ENCODE measurements around the gene EPN3.
A peak's percentile ranks its signal among the peaks of the same experiment; 100 is the strongest.

Gene EPN3
- 0 to 0.15 (median 0) reads per million in 4 donors for total RNA-seq

DNA sequence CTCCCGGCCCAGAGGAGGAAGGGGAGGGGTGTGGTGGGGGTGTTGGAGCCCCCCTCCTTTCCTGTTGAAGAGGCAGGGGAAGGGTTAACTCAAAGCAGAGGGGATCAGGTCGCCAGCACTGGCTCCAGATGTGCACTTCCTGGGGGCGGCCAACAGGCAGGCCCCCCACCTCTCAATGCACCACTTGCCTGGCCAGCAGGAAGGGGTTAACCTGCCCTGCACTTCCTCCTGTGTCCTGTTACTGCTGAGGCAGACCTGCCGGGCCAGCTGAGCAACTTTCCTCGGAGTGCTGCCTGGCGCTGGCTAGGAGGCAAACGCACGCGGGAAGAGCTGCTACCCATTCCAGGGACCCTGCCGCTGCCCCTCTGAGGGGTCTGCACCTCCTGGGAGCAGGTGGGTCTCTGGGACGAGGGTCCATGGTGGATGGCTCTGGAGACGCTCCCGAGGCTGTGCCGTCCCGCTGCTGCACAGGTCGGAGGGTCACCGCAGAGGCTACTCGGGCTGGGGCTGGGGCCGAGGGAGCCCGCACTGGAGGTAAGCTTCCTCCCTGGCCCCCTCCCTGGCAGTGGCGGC, at the start of gene EPN3:
Gene EPN3 (plus strand): TSS at position 284 of the 573 bp plus-strand sequence. CDS start 3,822 bp downstream, outside the sequence.
- no peak for DNase-seq

GRCh38 chr17:50483266-50483665, 49.3 kb upstream of the EPN3 start:
- DNase-seq: no peak

- DNase-seq: no peak
Measured at GRCh38 chr17:50484386-50485155, 48.0 kb upstream of the EPN3 start.

DNA sequence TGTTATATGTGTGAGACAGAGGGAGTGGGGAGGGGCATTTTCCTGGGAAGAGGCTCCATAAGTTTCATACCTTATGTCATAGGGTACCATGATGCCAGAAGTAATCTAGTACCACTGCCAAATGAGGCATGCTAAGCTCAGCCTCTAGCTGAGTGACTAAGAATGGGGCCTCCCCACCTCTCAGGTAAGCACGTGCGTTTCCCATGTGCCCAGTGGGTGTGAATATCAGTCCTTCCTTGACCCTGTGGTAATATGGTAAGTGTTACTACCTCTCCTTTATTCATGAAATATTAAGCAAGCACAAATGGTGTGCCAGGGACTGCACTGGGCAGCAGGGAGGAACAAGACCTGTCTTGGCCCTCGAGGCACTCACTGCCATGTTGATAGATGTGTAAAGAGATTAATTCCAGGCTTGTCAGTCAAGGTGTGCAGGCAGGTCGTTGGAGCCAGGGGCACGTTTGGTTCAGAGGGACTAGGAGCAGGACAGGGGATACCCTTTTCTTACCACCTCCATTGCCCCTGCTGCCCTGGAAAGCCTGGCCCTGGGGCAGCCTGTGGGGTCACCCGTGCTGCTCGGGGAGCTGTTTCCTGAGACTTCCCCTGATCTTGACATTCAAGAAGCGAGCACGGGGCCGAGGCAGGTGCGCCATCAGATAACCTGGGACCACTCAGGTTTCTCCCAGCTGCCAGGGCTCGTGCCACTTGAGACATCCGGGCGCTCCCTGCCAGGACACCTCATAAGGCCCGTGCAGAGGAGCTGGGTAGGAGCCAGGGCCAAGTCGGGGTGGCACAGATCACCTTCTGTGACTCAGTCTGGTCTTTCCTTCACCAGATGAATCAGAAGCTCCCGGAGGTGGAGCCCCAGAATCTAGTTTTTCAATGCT, 45.1 kb upstream of the EPN3 start:
- no peak for DNase-seq

DNA sequence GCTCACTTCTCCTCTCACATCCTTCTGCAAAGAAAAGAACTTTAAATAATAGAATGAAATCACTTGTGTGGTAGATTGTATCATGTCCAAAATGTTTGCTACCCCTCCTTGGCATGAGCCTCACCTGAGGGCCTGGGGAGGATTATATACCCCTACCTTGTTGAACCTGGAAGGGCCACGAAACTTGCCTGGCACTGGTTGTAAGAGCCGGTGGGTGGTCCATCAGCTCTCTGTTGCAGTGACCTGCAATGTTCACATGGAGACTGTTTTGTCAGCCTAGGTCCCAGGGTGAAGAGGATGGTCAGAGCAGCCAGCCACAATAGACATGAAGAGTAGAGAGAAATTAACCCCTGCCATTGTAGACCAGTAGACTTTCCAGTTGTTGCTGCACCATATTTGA, 43.7 kb upstream of the EPN3 start:
- DNase-seq: no peak

DNA sequence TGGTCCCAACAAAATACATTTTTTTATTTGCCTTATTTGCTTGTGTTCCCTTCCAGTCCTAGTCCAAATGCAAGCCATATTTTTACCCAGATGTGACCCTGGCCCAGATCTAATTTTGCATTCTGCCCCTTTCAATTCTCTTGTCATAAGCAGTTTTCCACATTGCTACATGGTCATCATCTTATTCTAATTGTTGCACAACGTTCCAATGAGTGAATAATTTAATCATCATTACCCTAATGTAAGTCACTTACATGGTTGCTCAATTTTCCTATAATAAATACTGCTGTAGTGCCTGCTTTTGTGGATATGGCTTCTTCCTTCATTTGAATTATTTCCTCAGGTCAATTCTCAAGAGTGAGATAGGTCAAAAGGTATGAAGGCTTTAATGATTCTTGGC, 41.0 kb upstream of the EPN3 start:
- no peak for DNase-seq

GRCh38 chr17:50492214-50492613, 40.3 kb upstream of the EPN3 start:
- no peak for DNase-seq

DNA sequence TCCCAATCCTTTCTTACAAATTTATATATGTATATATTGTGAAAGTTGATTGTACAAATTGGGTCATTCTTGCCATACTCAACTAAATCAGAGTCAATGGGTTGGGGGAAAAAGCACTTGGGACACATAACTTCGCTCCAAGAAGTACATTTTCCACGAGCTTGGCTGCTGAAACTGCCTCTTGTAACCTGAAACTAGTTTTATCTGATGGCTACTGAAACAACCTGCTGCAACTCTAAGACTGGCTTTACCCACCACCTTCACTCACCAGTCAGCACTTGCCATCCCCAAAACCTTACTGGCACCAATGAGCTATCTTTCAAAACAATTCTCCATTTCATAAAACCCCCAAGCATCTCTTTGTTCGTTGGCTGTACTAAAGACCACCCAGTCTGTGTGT, 38.8 kb upstream of the EPN3 start:
- DNase-seq: no peak

- no peak for DNase-seq
Measured at GRCh38 chr17:50495217-50495823, 37.2 kb upstream of the EPN3 start.

- DNase-seq: no peak
Measured at GRCh38 chr17:50495918-50496317, 36.6 kb upstream of the EPN3 start.

GRCh38 chr17:50498021-50498874, 34.3 kb upstream of the EPN3 start:
- DNase-seq: no peak

DNA sequence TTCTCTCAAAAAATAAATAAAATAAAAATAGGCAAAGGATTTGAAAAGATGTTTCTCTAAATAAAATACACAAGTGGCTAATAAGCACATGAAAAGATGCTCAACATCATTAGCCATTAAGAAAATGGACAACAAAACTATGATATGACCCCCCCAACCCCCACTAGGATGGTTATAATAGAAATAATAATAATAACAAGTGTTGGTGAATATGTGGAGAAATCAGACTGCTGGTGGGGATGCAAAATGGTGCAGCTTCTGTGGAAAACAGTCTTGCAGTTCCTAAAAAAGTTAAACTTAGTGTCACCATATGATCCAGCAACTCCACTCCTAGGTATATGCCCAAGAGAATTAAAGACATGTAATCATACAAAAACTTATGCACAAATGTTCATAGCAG, 33.3 kb upstream of the EPN3 start:
- no peak for DNase-seq

DNA sequence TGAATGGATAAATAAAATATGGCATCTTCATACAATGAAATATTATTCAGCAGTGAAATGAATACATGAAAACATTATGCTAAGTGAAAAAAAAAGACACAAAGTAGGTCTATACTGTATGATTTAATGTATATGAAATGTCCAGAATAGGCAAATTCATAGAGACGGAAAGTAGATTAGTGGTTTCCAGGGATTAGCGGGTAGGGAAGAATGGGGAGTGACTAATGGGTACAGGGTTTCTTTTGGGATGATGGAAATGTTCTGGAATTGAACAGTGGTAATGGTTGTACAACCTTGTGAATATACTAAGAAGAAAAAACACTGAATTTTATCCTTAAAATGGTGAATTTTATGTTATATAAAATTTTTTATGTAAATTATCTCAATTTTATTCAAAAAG, 32.8 kb upstream of the EPN3 start:
- no peak for DNase-seq

DNA sequence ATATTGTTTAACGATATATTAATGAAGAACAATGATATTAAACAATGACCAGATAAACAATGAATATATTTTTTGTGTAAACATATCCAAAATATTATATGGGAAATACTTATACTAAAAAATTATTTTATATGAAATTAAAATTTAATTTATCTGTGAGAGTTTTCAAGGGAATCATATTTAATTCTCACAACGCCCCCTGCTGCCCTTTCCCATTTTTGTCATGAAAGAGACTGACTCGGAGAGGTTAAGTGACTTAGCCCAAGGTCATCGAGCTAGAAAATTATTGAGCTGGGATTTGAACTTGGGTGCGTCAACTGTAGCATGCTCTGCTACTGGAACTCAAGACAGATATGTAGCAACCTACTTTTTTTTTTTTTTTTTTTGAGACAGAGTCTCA, 31.5 kb upstream of the EPN3 start:
- DNase-seq: no peak

DNA sequence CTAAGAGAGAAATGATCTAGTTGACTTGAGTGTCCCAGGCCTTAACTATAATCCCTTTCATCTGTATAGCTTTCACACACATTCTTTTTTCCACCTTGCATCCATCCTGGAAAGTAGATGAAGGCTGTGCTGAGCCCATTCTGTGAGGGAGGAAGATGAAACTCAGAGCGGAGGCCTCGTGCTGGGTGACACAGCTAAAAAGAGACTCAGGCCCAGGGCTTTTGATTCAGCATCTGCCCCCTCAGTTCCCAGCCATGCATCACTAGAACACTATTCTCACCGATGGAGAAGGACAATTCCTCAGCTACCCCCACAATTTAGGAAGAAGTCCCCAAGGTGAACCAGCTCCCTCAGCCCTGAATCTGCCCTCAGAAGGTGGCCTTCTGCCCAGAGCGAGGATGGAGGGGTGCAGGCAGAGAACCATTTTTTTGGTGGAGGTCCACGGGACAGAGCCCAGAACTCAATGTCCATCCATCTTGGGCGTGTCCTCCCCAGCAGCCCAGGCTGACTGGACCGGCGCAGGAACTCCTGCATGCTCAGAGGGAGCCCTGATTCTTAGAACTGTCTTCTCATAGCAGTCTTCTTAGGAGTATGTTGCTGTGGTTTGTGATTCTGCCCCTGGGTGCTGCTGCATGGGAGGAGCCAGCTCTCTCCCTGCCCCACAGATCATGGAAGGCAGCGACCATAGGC, 30.1 kb upstream of the EPN3 start:
- no peak for DNase-seq

DNA sequence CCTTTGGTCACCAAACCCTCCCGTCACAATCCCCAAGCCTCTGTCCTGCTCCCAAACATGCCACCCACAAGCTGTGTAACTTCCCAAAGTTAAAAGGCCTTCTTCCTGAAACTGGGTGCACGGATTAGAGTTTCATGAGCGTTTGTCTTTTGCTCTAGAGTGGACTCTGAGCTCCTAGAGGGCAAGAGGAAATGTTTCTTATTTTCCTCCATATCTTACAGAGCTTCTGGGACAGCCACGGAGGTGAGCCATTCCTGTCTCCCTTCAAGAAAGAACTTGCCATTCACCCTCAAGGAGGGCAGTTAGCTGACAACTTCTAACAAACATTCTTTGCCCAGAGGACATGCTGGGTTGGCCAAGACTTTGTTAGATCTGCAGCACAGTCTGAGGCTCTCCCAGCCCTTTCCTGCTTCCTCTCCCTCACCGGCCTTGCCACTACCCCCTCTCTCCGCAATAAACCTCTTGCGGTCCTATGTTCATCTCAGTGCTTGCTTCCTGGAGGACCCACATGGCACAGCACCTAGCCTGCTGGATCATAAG, 26.9 kb upstream of the EPN3 start:
- DNase-seq: no peak

GRCh38 chr17:50506298-50506697, 26.2 kb upstream of the EPN3 start:
- DNase-seq: no peak

DNA sequence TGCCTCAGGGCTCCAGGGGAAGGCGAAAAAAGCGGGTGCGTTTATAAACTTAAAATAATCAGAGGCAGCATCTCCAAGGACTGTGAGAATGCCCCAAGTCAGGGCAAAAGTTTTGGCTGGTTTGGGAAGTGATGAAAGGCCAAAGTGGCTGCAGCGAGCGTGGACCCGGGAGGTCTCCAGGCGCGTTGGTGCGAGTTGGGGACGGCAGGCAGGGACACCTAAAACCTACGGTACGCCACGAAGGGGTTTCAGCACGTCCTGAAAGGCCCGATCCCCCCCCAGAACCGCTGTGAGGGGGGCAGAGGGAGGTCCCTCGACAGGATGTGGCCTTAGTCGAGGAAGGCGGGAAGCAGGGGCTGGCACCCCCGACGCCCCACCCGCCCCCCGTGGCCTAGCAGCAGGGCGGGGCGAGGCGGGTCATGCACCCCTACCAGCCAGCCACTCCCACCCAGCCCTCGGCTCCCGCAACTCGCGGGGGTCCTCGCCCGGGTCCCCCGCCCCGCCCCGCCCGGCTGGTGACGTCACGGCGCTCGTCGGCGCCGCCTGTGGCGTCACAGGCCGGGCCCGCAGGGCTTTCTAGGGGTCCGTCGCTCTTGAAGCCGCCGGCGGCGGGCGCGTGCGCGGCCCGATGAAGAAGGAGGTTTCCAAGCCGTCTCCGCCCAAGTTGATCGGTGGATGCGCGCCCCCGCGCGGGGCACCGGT, 24.5 kb upstream of the EPN3 start, which contains the start of gene MYCBPAP:
Gene MYCBPAP (plus strand): TSS at position 569 of the 702 bp plus-strand sequence. CDS start 236 bp downstream, outside the sequence.
- DNase-seq: peak; percentile 62 to 86 (median 73)

DNA sequence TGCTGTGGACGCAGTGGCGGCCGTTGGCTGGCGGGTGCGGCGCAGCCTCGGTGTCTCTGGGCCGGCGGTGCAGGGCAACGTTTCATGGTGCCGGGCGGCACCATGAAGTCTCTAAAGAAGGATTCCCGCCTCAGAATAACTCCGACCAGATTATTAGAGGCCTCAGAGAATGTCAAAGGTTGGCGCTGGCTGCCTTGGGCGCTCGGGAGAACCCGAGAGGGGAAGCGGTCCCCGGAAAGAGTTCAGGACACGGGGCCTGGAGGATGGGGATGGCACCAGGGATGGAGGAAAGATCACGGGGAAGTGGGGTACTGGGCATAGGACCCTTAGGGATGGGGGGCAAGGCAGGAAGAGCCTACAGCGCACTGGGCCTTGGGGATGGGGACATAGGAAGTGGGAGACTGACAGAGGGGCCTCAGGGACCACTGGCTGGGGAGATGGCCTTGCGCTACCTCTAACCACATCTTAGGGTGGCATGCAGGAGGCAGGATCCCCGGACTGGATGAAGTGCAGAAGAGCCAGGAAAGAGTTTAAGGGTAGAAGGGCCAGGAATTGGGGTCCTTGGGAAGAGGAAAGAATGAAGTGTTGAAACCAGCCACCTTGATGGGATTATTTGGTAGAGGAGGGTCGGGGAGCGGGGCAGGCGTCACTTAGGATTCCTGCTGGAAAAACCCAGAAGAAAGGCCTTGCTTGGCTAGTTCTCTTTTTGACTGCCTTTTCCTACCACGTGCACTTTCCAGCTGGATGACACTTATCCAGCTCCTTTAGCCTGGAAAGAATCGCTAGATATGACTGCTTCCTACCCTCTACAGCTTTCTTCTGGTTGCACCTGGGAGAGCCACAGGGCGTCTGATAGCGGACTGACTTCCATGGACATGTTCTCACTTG, 23.7 kb upstream of the EPN3 start:
- DNase-seq: no peak

Data from T-helper 1 cell (primary cell).